Chondrocyte (in vitro differentiated cells): ENCODE data around the gene U2AF2. TPM values are rescaled to one million over a fixed set of nuclear protein-coding genes. Genes with fewer than 3 reads are reported as not detected.

Experiments used
- DNase-seq: peaks from one replicate; pipeline ENCODE4 v3.0.0; 2021; ENCODE audit warnings: mixed read lengths, low spot score
- H3K27ac Mint-ChIP-seq: one replicate; pipeline ENCODE4 v1.8.0; 2021; ENCODE audit warnings: mild to moderate bottlenecking, moderate library complexity, mixed read lengths; ENCODE audit not compliant: unreplicated experiment
- H3K27me3 Mint-ChIP-seq: 2 replicates; pipeline ENCODE4 v1.8.0; 2021; ENCODE audit warnings: low read depth, mixed read lengths
- H3K36me3 Mint-ChIP-seq: 2 replicates; pipeline ENCODE4 v1.8.0; 2021; ENCODE audit warnings: low read depth, mixed read lengths
- H3K4me1 Mint-ChIP-seq: 2 replicates; pipeline ENCODE4 v1.8.0; 2021; ENCODE audit warnings: low read depth, mild to moderate bottlenecking, mixed read lengths
- H3K4me3 Mint-ChIP-seq: one replicate; pipeline ENCODE4 v1.8.0; 2021; ENCODE audit warnings: mild to moderate bottlenecking, moderate library complexity, mixed read lengths; ENCODE audit not compliant: unreplicated experiment
- H3K9me3 Mint-ChIP-seq: 2 replicates; pipeline ENCODE4 v1.8.0; 2021; ENCODE audit warnings: low read depth, mixed read lengths
- total RNA-seq: library from RNA; stranded (reverse); gene quantifications from 3 replicates; pipeline ENCODE4 v1.2.1, GENCODE V29; 2021
- TF ChIP-seq, protein P1 (sequence below): fragments of 200-600 bp; sonication (generic); IDR thresholded peaks from 2 replicates; pipeline ENCODE4 v1.5.0; 2021; ENCODE audit warnings: antibody characterized with exemption, mild to moderate bottlenecking, moderate library complexity

Gene U2AF2
- total RNA-seq, 1 donor from 2014 or later, result 129 TPM

DNA sequence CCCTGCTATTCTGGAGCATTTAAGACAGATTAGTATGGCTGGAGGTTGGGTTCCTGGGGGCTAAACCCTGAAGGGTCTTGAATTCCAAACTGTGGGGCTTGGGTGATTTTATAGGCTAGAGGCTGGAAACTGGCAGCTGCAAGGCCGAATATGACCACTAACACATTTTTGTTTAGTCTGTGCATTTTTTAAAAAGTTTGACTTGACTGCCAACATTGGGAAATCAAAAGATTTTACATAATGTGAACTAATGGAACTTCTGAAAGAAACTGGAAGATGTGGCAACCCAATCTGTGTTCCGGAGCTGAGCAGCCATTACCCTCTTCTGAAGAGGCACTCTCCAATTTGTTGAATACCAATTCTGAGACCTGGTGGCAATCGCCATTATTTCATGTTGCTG, 35.5 kb upstream of the U2AF2 start:
- no peaks in the 10 kb centered on the region for H3K27me3 Mint-ChIP-seq
- TF ChIP-seq, protein P1, sequence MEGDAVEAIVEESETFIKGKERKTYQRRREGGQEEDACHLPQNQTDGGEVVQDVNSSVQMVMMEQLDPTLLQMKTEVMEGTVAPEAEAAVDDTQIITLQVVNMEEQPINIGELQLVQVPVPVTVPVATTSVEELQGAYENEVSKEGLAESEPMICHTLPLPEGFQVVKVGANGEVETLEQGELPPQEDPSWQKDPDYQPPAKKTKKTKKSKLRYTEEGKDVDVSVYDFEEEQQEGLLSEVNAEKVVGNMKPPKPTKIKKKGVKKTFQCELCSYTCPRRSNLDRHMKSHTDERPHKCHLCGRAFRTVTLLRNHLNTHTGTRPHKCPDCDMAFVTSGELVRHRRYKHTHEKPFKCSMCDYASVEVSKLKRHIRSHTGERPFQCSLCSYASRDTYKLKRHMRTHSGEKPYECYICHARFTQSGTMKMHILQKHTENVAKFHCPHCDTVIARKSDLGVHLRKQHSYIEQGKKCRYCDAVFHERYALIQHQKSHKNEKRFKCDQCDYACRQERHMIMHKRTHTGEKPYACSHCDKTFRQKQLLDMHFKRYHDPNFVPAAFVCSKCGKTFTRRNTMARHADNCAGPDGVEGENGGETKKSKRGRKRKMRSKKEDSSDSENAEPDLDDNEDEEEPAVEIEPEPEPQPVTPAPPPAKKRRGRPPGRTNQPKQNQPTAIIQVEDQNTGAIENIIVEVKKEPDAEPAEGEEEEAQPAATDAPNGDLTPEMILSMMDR, result no peak
- DNase-seq, result no peak
- no peak overlapping the region for H3K27ac Mint-ChIP-seq
- H3K36me3 Mint-ChIP-seq, result peaks cover 11% of the 10 kb centered on the region
- H3K4me1 Mint-ChIP-seq, result peaks cover 11% of the 10 kb centered on the region
- no peaks in the 10 kb centered on the region for H3K9me3 Mint-ChIP-seq
- H3K4me3 Mint-ChIP-seq, result no peak overlapping the region

- H3K9me3 Mint-ChIP-seq, result no peaks in the 10 kb centered on the region
- H3K27ac Mint-ChIP-seq, result no peak overlapping the region
- TF ChIP-seq, protein P1, result no peak
- peaks cover 11% of the 10 kb centered on the region for H3K36me3 Mint-ChIP-seq
- H3K4me3 Mint-ChIP-seq, result no peak overlapping the region
- no peak for DNase-seq
- H3K4me1 Mint-ChIP-seq, result peaks cover 18% of the 10 kb centered on the region
- no peaks in the 10 kb centered on the region for H3K27me3 Mint-ChIP-seq
These were observed 34.2 kb upstream of the U2AF2 start for GRCh38 chr19:55620410-55621204.

DNA sequence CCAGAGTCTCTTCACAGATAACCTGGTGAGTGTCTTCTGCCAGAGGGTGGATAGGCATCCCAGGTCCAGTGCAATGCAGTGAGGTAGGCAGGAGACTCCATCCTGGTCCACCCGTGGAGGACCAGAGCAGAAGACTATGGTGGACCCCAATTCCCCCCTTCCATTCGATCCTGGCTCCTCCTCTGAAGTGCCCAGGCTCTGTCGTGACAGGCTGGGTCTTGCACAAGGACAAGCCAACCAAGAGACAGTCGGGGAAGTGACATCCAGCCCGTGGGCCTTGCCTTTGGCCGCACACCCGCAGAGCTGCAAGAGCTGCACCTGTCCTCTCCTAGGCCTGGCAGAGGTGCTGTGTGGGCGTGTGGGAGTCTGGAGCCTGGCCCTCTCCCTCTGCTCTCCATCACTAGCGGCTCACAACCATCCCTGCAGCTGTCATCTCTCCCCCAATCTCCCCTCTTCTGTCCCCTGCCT, 33.6 kb upstream of the U2AF2 start:
- TF ChIP-seq, protein P1, result no peak
- Mint-ChIP-seq H3K36me3 (peaks cover 11% of the 10 kb centered on the region), H3K27me3 (no peaks in the 10 kb centered on the region), H3K4me1 (peaks cover 18% of the 10 kb centered on the region), H3K9me3 (no peaks in the 10 kb centered on the region), H3K27ac (no peak overlapping the region), H3K4me3 (no peak overlapping the region)
- DNase-seq, result no peak

GRCh38 chr19:55621673-55622231, 33.1 kb upstream of the U2AF2 start:
- H3K27ac Mint-ChIP-seq, result no peak overlapping the region
- TF ChIP-seq, protein P1, result no peak
- no peak for DNase-seq
- no peak overlapping the region for H3K4me3 Mint-ChIP-seq
- peaks cover 18% of the 10 kb centered on the region for H3K4me1 Mint-ChIP-seq
- no peaks in the 10 kb centered on the region for H3K27me3 Mint-ChIP-seq
- H3K9me3 Mint-ChIP-seq, result no peaks in the 10 kb centered on the region
- H3K36me3 Mint-ChIP-seq, result peaks cover 10% of the 10 kb centered on the region

DNA sequence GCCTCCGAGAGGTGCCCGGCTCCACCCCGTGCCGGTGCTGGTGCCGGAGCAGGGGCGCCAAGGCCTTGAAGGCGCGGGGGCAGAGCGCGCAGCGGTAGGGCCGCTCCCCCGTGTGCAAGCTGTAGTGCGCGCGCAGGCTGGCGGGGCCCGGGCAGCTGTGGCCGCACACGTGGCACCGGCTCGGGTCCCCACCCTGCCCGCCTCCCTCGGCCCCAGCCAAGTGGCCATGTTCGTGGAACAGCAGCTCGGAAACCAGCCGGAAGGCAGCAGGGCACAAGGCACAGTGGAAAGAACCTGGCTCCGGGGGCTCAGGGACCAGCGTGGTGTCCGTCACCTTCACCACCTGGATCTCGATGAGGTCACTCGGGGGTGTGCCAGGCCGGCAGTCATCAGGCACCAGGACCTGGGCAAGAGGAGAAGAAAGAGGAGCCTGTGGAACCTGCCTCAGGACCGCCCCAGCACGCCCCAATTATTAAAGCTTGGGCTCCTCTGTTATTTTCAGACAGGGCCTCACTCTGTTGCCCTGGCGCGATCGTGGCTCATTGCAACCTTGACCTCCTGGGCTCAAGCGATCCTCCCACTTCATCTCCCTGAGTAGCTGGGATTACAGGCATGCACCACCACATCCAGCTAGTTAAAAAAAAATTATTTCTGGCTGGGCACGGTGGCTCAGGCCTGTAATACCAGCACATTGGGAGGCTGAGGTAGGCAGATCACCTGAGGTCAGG, 32.4 kb upstream of the U2AF2 start:
- no peak for DNase-seq
- Mint-ChIP-seq H3K4me3 (no peak overlapping the region), H3K27me3 (no peaks in the 10 kb centered on the region), H3K36me3 (peaks cover 6% of the 10 kb centered on the region), H3K4me1 (peaks cover 18% of the 10 kb centered on the region), H3K9me3 (no peaks in the 10 kb centered on the region), H3K27ac (no peak overlapping the region)
- TF ChIP-seq, protein P1, result no peak
